ENCODE data around the gene KDM4B. TPM values are rescaled to one million over a fixed set of nuclear protein-coding genes. Genes with fewer than 3 reads are reported as not detected.

The KDM4B gene
- total and polyA plus RNA-seq, 3 experiments from 2014 or later: 14.6 to 16.0 (median 14.6) TPM

GRCh38 chr19:5115351-5115750 is 146.4 kb downstream of the KDM4B start:
- Mint-ChIP-seq H3K4me3 (no peak overlapping the region), H3K4me1 (peaks cover 0 to 2% (median 0%) of the 10 kb centered on the region in 3 donors), H3K36me3 (peaks cover 10 to 52% (median 10%) of the 10 kb centered on the region in 3 donors), H3K27me3 (no peaks in the 10 kb centered on the region), H3K9me3 (peaks cover 0 to 3% (median 0%) of the 10 kb centered on the region in 5 donors), H3K27ac (no peak overlapping the region)
- Histone ChIP-seq H3K4me3 (ENCODE audit: low read length) (no peak overlapping the region), H3K27me3 (ENCODE audit: insufficient read depth, low read length, poor library complexity, severe bottlenecking) (no peaks in the 10 kb centered on the region), H3K27ac (ENCODE audit: low read depth, low read length) (no peak overlapping the region), H3K36me3 (ENCODE audit: insufficient read depth, low read length) (no peaks in the 10 kb centered on the region), H3K9me3 (ENCODE audit: low read length) (no peaks in the 10 kb centered on the region), H3K4me1 (ENCODE audit: insufficient read depth, low read length) (no peaks in the 10 kb centered on the region)
- POLR2A ChIA-PET: no interaction called here
- DNase-seq: no peak
- CTCF ChIA-PET: no interaction called here

GRCh38 chr19:5115771-5116202 is 146.9 kb downstream of the KDM4B start:
- CTCF ChIA-PET: no interaction called here
- Histone ChIP-seq H3K4me3 (ENCODE audit: low read length) (no peak overlapping the region), H3K4me1 (ENCODE audit: insufficient read depth, low read length) (no peaks in the 10 kb centered on the region), H3K9me3 (ENCODE audit: low read length) (no peaks in the 10 kb centered on the region), H3K27me3 (ENCODE audit: insufficient read depth, low read length, poor library complexity, severe bottlenecking) (no peaks in the 10 kb centered on the region), H3K36me3 (ENCODE audit: insufficient read depth, low read length) (no peaks in the 10 kb centered on the region), H3K27ac (ENCODE audit: low read depth, low read length) (no peak overlapping the region)
- peaks cover 0 to 3% (median 0%) of the 10 kb centered on the region in 5 donors for H3K9me3 Mint-ChIP-seq
- H3K27me3 Mint-ChIP-seq: no peaks in the 10 kb centered on the region
- no peak overlapping the region for H3K27ac Mint-ChIP-seq
- H3K4me1 Mint-ChIP-seq: peaks cover 0 to 2% (median 0%) of the 10 kb centered on the region in 3 donors
- POLR2A ChIA-PET: no interaction called here
- H3K4me3 Mint-ChIP-seq: no peak overlapping the region
- H3K36me3 Mint-ChIP-seq: peaks cover 10 to 50% (median 10%) of the 10 kb centered on the region in 3 donors
- DNase-seq: no peak

- no peaks in the 10 kb centered on the region for H3K4me1 ChIP-seq (ENCODE audit: insufficient read depth, low read length)
- no peaks in the 10 kb centered on the region for H3K27me3 ChIP-seq (ENCODE audit: insufficient read depth, low read length, poor library complexity, severe bottlenecking)
- no peaks in the 10 kb centered on the region for H3K9me3 ChIP-seq (ENCODE audit: low read length)
- Mint-ChIP-seq H3K36me3 (peaks cover 10 to 50% (median 10%) of the 10 kb centered on the region in 3 donors), H3K9me3 (peaks cover 0 to 3% (median 0%) of the 10 kb centered on the region in 5 donors), H3K27me3 (no peaks in the 10 kb centered on the region), H3K4me3 (no peak overlapping the region), H3K4me1 (peaks cover 0 to 5% (median 4%) of the 10 kb centered on the region in 3 donors), H3K27ac (peak overlapping the region in 1 of 8 donors; percentile 51)
- POLR2A ChIA-PET: interaction anchor here (0.6 kb wide), 1 partner anchor 28 kb away, joined by 3 read pairs; no protein-coding TSS in a partner anchor
- H3K4me3 ChIP-seq (ENCODE audit: low read length): no peak overlapping the region
- DNase-seq: no peak
- no peak overlapping the region for H3K27ac ChIP-seq (ENCODE audit: low read depth, low read length)
- CTCF ChIA-PET: no interaction called here
- H3K36me3 ChIP-seq (ENCODE audit: insufficient read depth, low read length): no peaks in the 10 kb centered on the region
Measured at GRCh38 chr19:5116292-5116691, 147.4 kb downstream of the KDM4B start.

GRCh38 chr19:5117421-5117820 is 148.5 kb downstream of the KDM4B start:
- no peak overlapping the region for H3K27ac Mint-ChIP-seq
- peaks cover 2 to 15% (median 11%) of the 10 kb centered on the region in 3 donors for H3K4me1 Mint-ChIP-seq
- POLR2A ChIA-PET: no interaction called here
- no peak for DNase-seq
- H3K4me1 ChIP-seq (ENCODE audit: insufficient read depth, low read length): no peaks in the 10 kb centered on the region
- H3K36me3 Mint-ChIP-seq: peaks cover 8 to 49% (median 8%) of the 10 kb centered on the region in 3 donors
- H3K27ac ChIP-seq (ENCODE audit: low read depth, low read length): no peak overlapping the region
- peaks cover 3% of the 10 kb centered on the region for H3K36me3 ChIP-seq (ENCODE audit: insufficient read depth, low read length)
- CTCF ChIA-PET: no interaction called here
- H3K4me3 Mint-ChIP-seq: no peak overlapping the region
- no peaks in the 10 kb centered on the region for H3K27me3 ChIP-seq (ENCODE audit: insufficient read depth, low read length, poor library complexity, severe bottlenecking)
- no peaks in the 10 kb centered on the region for H3K9me3 ChIP-seq (ENCODE audit: low read length)
- H3K9me3 Mint-ChIP-seq: peaks cover 0 to 3% (median 0%) of the 10 kb centered on the region in 5 donors
- no peaks in the 10 kb centered on the region for H3K27me3 Mint-ChIP-seq
- no peak overlapping the region for H3K4me3 ChIP-seq (ENCODE audit: low read length)

GRCh38 chr19:5118026-5118425 is 149.1 kb downstream of the KDM4B start:
- ChIA-PET POLR2A (no interaction called here), CTCF (no interaction called here)
- peaks cover 0 to 3% (median 0%) of the 10 kb centered on the region in 5 donors for H3K9me3 Mint-ChIP-seq
- H3K27me3 Mint-ChIP-seq: no peaks in the 10 kb centered on the region
- Histone ChIP-seq H3K36me3 (ENCODE audit: insufficient read depth, low read length) (peaks cover 6% of the 10 kb centered on the region), H3K27ac (ENCODE audit: low read depth, low read length) (no peak overlapping the region), H3K9me3 (ENCODE audit: low read length) (no peaks in the 10 kb centered on the region), H3K4me1 (ENCODE audit: insufficient read depth, low read length) (no peaks in the 10 kb centered on the region), H3K4me3 (ENCODE audit: low read length) (no peak overlapping the region), H3K27me3 (ENCODE audit: insufficient read depth, low read length, poor library complexity, severe bottlenecking) (no peaks in the 10 kb centered on the region)
- H3K27ac Mint-ChIP-seq: no peak overlapping the region
- no peak overlapping the region for H3K4me3 Mint-ChIP-seq
- H3K36me3 Mint-ChIP-seq: peaks cover 6 to 49% (median 10%) of the 10 kb centered on the region in 3 donors
- H3K4me1 Mint-ChIP-seq: peaks cover 4 to 16% (median 11%) of the 10 kb centered on the region in 3 donors
- no peak for DNase-seq

GRCh38 chr19:5119297-5119998 is 150.5 kb downstream of the KDM4B start:
- no peak overlapping the region for H3K4me3 ChIP-seq (ENCODE audit: low read length)

GRCh38 chr19:5120321-5120720 is 151.4 kb downstream of the KDM4B start:
- ChIA-PET CTCF (no interaction called here), POLR2A (no interaction called here)
- H3K27ac ChIP-seq (ENCODE audit: low read depth, low read length): no peak overlapping the region
- Mint-ChIP-seq H3K27me3 (no peaks in the 10 kb centered on the region), H3K27ac (no peak overlapping the region), H3K36me3 (peaks cover 6 to 49% (median 10%) of the 10 kb centered on the region in 3 donors), H3K4me1 (peaks cover 9 to 16% (median 11%) of the 10 kb centered on the region in 3 donors), H3K9me3 (peaks cover 0 to 3% (median 0%) of the 10 kb centered on the region in 5 donors), H3K4me3 (no peak overlapping the region)
- H3K27me3 ChIP-seq (ENCODE audit: insufficient read depth, low read length, poor library complexity, severe bottlenecking): no peaks in the 10 kb centered on the region
- H3K4me1 ChIP-seq (ENCODE audit: insufficient read depth, low read length): no peaks in the 10 kb centered on the region
- H3K36me3 ChIP-seq (ENCODE audit: insufficient read depth, low read length): peaks cover 6% of the 10 kb centered on the region
- DNase-seq: no peak
- no peak overlapping the region for H3K4me3 ChIP-seq (ENCODE audit: low read length)
- no peaks in the 10 kb centered on the region for H3K9me3 ChIP-seq (ENCODE audit: low read length)

More at GRCh38 chr19:5119297-5119998, 150.5 kb downstream of the KDM4B start:
- Mint-ChIP-seq H3K9me3 (peaks cover 0 to 3% (median 0%) of the 10 kb centered on the region in 5 donors), H3K4me3 (no peak overlapping the region), H3K4me1 (peaks cover 4 to 16% (median 11%) of the 10 kb centered on the region in 3 donors), H3K27me3 (no peaks in the 10 kb centered on the region), H3K36me3 (peaks cover 6 to 49% (median 10%) of the 10 kb centered on the region in 3 donors), H3K27ac (peak overlapping the region in 1 of 8 donors; percentile 54)
- no peaks in the 10 kb centered on the region for H3K27me3 ChIP-seq (ENCODE audit: insufficient read depth, low read length, poor library complexity, severe bottlenecking)
- CTCF ChIA-PET: no interaction called here
- H3K36me3 ChIP-seq (ENCODE audit: insufficient read depth, low read length): peaks cover 6% of the 10 kb centered on the region
- POLR2A ChIA-PET: no interaction called here
- H3K9me3 ChIP-seq (ENCODE audit: low read length): no peaks in the 10 kb centered on the region
- no peak overlapping the region for H3K27ac ChIP-seq (ENCODE audit: low read depth, low read length)
- H3K4me1 ChIP-seq (ENCODE audit: insufficient read depth, low read length): no peaks in the 10 kb centered on the region
- DNase-seq: no peak

GRCh38 chr19:5120833-5121232 is 151.9 kb downstream of the KDM4B start:
- Histone ChIP-seq H3K27ac (ENCODE audit: low read depth, low read length) (no peak overlapping the region), H3K27me3 (ENCODE audit: insufficient read depth, low read length, poor library complexity, severe bottlenecking) (no peaks in the 10 kb centered on the region), H3K36me3 (ENCODE audit: insufficient read depth, low read length) (peaks cover 6% of the 10 kb centered on the region), H3K9me3 (ENCODE audit: low read length) (no peaks in the 10 kb centered on the region), H3K4me1 (ENCODE audit: insufficient read depth, low read length) (no peaks in the 10 kb centered on the region), H3K4me3 (ENCODE audit: low read length) (no peak overlapping the region)
- peaks cover 5 to 45% (median 6%) of the 10 kb centered on the region in 3 donors for H3K36me3 Mint-ChIP-seq
- ChIA-PET CTCF (no interaction called here), POLR2A (no interaction called here)
- peaks cover 9 to 16% (median 11%) of the 10 kb centered on the region in 3 donors for H3K4me1 Mint-ChIP-seq
- H3K9me3 Mint-ChIP-seq: no peaks in the 10 kb centered on the region
- H3K27me3 Mint-ChIP-seq: no peaks in the 10 kb centered on the region
- no peak overlapping the region for H3K4me3 Mint-ChIP-seq
- DNase-seq: no peak
- H3K27ac Mint-ChIP-seq: peak overlapping the region in 1 of 8 donors; percentile 13
